TTC549 (cell line): ENCODE results near the gene INIP.

Experiments
- FAIRE-seq: peaks from 2 replicates; lab custom pipeline; 2012; peaks lifted over from hg19 to GRCh38; lab: Jason Lieb, UNC

Gene INIP

DNA sequence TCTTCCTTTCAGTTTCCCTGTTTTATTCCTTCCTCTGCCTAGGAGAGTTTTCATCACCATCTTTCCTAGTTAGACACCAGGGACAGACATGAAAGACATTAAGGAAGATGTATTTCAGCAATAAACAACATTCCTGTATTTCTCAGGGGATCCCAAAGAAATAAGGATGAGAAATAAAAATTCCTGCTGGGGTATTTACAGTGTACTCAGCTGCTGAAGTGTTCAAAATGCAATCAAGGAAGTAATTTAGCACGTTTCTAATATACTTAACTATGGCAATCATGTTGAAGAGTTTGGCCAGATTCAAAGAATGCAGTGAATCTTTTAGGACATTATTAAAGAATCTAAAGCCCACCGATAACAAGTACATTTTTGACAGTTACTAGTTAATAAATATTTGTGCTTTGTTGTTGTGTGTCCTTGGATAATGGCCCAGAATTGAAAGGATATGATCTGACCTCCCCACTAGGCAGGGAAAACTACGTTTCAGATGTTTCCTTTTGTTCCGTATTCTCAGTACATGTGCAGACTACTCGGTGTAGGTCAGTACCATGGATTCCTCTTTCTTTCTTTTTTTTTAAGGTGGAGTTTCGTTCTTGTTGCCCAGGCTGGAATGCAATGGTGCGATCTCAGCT is 46.8 kb downstream of the INIP start:
- no peak for FAIRE-seq

DNA sequence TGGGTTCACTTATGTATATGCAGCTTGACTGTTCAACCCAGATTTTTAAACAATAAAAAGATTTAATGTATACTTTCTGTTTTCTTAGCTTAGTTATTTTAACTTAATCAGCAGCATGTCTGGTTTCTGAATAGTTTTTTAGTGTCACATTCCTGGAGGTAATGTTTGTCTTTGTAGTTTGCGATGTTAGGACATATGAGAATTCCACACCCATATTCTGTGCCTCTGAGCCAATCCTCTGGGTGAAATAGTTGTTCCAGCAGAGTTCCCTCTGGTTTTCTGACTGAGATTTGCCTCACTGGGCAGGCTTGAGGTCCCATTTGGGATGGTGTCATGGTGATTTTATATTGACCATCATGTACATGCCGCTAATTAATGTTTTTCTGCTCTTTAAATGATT is 48.6 kb downstream of the INIP start:
- FAIRE-seq, result no peak

DNA sequence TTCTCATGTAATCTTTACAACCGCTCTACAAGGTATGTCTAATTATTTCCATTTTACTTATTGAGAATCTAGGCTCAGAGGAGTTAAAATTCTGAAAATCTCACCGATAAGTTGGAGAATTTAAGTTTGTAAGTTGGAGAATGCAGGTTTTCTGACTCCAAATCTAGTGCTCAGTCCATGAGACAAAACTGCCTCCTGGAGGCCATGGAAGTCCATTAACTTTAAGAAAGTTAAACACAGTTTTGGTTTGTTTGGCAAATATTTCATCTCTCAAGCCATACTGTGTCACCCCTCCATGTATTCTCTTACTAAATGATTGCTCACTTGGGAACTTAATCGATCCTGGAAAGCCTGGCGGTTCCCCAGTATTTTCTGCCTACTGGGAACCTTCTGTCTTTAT is 52.6 kb downstream of the INIP start:
- no peak for FAIRE-seq

DNA sequence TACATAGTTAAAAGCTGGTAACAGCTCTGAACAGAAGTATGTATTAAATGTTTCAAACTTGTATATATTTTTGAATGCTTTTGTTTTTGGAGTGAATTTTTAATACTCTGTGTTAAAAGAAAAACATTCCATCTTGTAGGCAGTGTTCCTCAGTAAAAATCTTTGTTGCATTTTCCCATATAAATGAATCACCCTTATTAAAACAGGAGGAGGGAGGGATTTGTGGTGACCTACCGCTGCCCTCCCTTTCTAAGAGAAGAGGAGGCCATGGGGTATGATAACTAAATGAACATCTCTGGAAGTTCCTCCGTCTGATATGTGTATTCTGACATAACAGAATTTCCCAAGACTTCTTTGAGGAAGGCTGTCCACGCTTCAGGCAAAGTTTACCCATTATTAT is 53.4 kb downstream of the INIP start:
- no peak for FAIRE-seq

DNA sequence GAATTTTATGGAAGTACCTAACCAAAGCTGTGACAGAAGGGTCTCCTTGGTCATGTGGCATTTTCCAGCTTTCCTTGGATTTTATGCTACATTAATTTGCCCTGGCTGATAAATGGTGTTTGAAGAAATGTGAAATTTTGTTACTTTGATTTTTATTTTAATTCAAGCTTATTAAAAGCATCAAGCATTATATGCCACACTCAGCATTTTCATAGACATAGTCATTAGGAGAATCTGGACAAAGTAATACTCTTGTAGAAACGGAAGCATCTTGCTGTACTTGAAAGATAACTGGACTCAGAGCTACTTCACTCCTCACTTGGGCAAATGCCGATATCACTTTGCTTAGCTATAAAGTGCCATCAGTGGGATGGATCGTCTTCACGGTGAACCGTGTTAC is 54.2 kb downstream of the INIP start:
- FAIRE-seq, result no peak

DNA sequence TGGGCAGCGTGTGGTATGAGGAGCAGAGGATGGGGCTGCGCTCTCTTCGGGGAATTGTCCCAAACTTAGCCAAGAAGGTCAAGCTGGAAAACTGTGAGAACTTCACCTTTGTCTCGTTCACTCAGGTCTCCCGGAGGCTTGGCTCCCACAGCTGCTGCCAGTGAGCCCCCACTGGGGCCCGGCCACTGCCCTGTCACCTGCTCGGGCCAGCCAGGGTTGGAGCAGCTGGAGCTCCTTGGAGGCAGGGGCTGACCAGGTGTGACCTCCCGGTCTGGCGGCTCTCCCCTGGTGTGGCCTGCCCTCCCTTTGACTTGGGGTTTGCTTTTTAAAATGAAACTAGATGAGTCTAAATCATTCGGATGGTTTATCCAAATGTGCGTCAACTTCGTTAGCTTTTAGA is 58.0 kb downstream of the INIP start:
- no peak for FAIRE-seq

DNA sequence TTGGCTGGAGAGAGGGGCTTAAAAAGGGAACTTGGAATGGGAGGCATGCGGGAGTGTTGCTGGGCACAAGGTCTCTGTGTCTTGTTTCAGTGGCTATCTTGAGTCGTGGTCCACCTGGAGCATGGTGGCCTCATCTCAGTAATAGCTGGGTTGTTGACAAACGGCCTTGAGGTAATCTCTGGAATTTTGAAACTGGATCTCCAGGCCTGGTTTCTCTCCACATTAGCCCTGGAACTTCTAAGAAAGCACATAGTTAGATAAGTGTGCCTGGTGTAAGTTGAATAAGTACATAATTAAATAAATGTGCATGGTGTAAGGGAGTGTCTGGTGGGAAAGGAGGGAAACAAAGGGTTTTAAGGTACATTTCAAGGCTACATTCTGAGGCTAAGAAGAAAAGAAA is 62.2 kb downstream of the INIP start:
- FAIRE-seq, result no peak

DNA sequence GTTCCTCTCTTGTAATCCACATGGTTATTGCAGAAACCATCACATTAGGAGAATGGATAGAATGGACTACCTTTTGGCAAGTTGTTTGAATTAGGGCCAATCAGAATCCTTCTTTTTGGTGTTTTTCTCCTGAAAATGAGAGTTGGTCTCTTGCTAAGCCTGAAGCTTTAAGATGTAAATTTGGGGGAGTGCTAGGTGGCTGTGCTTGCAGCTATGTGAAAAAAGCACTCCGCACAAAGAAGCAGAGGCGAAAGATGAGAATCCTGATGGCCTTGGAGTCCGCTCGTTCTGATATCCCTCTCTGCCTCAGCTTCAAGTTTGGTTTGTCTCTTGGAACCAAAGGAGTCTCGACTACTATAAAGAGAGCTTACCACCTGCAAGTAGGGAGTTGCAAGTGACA is 63.6 kb downstream of the INIP start:
- no peak for FAIRE-seq

DNA sequence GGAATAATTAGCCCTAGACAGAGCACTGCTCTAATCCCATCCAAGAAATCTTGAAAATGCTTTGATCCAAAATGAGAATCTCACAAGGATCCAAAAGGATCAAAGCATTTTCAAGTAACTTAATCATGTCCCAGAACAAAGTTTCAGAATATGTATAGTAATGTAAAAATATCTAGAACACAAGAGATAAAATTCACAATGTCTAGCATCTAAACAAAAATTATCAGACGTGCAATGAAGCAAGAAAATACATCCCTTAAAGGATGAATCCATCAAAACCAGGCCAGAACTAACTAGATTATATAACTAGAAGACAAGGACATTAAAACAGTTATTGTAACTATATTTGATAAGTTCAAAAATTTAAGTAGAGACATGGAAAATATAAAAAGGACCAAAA is 69.3 kb downstream of the INIP start:
- no peak for FAIRE-seq

DNA sequence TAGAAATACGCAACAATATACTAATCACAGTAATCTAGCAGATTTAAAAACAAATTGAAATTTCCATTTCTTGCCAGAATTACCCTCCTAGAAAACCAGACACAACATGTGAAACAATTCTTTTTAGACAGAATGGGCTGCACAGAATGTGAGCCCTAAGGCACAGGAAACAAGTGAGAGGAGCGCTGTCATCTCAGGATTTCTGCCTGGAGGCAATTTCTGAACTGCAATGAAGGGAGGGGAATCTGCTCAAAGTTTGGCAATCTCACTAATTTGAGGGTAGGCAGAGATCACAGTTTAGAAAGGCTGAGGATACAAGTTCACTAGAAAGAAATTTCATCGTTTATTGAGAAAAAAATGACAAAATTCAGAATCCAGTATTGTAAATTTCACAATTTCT is 70.3 kb downstream of the INIP start:
- no peak for FAIRE-seq

DNA sequence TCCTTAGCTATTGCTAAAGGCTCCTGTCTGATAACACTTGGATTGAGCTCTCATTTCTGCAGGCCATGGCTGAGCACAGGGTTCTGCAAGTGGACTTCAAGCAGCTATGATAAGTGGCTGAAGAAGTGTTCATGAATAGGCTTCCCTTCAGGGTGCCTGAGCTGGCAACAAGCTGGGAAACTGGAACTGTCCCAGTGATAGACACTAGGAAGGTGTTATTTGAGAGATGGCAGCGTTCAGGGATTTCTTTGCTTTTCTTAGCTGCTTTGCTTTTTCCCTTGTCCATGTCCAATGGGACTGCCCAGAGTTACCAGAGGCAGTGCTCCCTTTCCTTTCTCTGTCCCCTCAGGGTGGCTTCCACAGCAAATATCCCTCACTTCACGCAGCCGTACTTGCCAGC is 75.8 kb downstream of the INIP start:
- no peak for FAIRE-seq

DNA sequence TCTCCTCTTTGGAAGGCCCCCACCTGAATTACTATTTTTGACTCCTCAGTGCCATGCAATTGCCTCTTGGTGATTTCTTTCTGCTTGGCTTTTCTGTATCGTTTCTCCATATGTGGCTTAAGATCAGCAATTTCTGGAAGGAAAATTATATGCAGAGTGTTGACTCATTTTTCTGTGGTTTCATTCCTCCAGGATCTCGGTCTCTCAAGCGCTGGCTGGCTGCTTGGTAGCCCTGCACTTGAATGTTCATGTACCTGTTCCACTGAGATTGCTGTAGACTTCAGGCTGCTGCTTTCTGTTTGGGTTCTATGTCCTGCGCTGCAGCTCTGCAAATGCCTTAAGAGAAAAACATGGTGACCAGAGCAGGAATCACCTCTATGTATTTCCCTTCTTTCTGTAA is 77.6 kb downstream of the INIP start:
- no peak for FAIRE-seq
